ENCODE data around the gene RFX8. TPM values are rescaled to one million over a fixed set of nuclear protein-coding genes. Genes with fewer than 3 reads are reported as not detected.

Gene RFX8
- total RNA-seq, result 0.33 and 0.57 TPM in 2 replicates

DNA sequence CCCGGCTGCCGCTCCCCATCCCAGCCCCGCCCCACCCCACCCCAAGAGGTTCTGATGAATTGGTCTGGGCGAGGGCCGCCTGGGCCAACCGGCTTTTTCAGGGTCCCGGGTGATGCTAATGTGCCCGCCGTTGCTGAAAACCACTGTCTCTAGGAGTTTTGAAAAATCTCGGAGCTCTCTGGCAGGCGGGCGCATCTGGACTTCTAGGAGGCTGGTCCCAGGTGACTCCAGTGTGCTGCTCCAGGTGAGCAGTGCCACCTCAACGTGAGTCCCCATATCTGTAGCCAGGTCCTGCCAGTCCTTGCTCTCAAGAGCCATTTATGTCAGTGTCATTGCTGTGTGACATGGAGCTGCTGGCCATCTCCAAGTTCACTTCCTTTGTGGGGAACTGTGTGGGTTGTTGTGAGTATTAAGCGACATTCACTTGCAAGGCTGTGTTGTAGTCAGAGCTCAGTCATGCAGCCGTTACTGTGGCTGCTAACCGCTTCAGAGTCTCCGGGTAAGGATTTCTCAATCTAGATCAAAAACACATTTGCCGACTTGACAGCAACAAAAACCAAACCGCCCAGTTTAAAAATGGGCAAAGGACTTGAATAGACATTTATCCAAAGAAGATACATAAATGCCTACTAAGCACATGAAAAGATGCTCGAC is at the start of gene RFX8:
Gene RFX8, minus strand, starts transcription at position 382 of the 654 bp plus-strand sequence. CDS start 8,264 bp downstream, outside the sequence.

DNA sequence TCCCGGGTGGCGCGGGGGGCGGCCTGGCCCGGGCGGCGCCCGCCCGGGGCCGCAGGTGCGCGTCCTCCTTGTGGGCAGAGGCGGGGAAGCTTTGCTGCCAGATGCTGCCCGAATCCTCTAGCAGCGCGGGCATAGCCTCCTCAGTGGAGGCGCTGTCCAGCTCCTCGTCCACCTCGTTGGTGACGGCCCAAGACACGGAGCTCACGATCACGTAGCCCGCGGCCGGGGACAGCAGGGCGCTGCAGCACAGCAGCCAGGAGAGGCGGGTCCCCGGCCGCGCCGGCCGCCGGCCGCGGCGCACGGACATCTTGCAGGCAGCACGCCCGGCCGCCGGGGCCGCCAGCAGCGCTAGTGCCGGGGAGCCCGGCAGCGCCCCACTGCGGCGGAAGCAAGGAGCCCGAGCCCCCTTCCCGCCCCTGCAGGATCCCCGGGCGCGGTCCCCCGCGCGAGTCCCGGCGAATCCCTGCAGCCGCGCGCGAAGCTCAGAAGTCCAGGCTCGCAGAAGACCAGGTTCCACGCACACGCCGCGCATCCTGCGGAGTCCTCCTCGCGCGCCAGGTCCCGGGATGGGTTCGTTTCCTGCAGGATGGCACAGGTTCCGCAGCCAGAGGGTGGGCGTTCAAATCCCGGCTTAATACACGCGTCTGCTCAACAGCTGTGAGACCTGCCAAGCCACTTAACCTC is 87.6 kb downstream of the RFX8 start, which contains the start of gene CREG2:
Gene CREG2, minus strand, starts transcription at position 353 of the 684 bp plus-strand sequence. Its CDS starts 46 bp downstream, at position 307.

Other genes with a start within 250 kb of the RFX8 start
- 59.4 and 65.3 TPM in 2 replicates for gene CNOT11, start 222.2 kb downstream of the RFX8 start, total RNA-seq
- 53.6 and 83.2 TPM in 2 replicates for gene RNF149, start 166.4 kb downstream of the RFX8 start, total RNA-seq
- 2.3 and 8.6 TPM in 2 replicates for gene CREG2, start 87.6 kb downstream of the RFX8 start, total RNA-seq
- 231 and 330 TPM in 2 replicates for gene MAP4K4, start 222.6 kb upstream of the RFX8 start, total RNA-seq